Keratinocyte (primary cell): ENCODE results near the gene DACH1. TPM values are rescaled to one million over a fixed set of nuclear protein-coding genes. Genes with fewer than 3 reads are reported as not detected.

Experiments used
- DNase-seq: peaks from one replicate; pipeline ENCODE4 v3.0.0-alpha.2; 2011; ENCODE audit warnings: low read depth, missing footprints, low spot score
- FAIRE-seq: peaks from 2 replicates; lab custom pipeline; 2011; peaks lifted over from hg19 to GRCh38; lab: Jason Lieb, UNC
- H2AFZ ChIP-seq: 2 replicates; pipeline ENCODE4 v1.6.0; 2012; ENCODE audit warnings: low read length, control low read depth, inconsistent platforms; ENCODE audit not compliant: control insufficient read depth
- H3K27ac ChIP-seq: 2 replicates; pipeline ENCODE4 v1.5.1; 2011; ENCODE audit warnings: low read length; ENCODE audit not compliant: control insufficient read depth, insufficient read depth
- H3K27me3 ChIP-seq: 3 replicates; pipeline ENCODE4 v1.6.0; 2011; ENCODE audit warnings: low read length; ENCODE audit not compliant: control insufficient read depth, insufficient read depth; ENCODE audit errors: extremely low read depth
- H3K36me3 ChIP-seq, 2 experiments: 2 replicates in 1 of 2; 3 replicates in 1 of 2; pipeline ENCODE4 v1.5.1; 2011; ENCODE audit warnings: low read length in 2 of 2, mild to moderate bottlenecking in 1 of 2; ENCODE audit not compliant: control insufficient read depth in 2 of 2, insufficient read depth in 2 of 2; ENCODE audit errors: extremely low read depth in 1 of 2
- H3K4me1 ChIP-seq: 3 replicates; pipeline ENCODE4 v1.5.1; 2011; ENCODE audit warnings: low read length; ENCODE audit not compliant: control insufficient read depth, insufficient read depth; ENCODE audit errors: extremely low read depth
- H3K4me2 ChIP-seq: 3 replicates; pipeline ENCODE4 v1.6.0; 2011; ENCODE audit warnings: low read depth, low read length; ENCODE audit not compliant: control insufficient read depth, insufficient read depth; ENCODE audit errors: extremely low read depth
- H3K4me3 ChIP-seq, 3 experiments: fragments of 200-600 bp in 1 of 3; sonication (generic) in 1 of 3; 2 replicates in 2 of 3; 3 replicates in 1 of 3; pipeline ENCODE4 v1.5.1; 2011 to 2016; ENCODE audit warnings: low read length in 3 of 3, mild to moderate bottlenecking in 3 of 3, control low read depth in 2 of 3, inconsistent platforms in 1 of 3, low read depth in 1 of 3, mixed read lengths in 1 of 3, mixed run types in 1 of 3, moderate library complexity in 1 of 3; ENCODE audit not compliant: control insufficient read depth in 2 of 3, insufficient read depth in 2 of 3; ENCODE audit errors: extremely low read depth in 1 of 3
- H3K79me2 ChIP-seq: 2 replicates; pipeline ENCODE4 v1.6.0; 2012; ENCODE audit warnings: low read length; ENCODE audit not compliant: control insufficient read depth, insufficient read depth
- H3K9ac ChIP-seq: 3 replicates; pipeline ENCODE4 v1.6.0; 2011; ENCODE audit warnings: low read length; ENCODE audit not compliant: control insufficient read depth, insufficient read depth; ENCODE audit errors: extremely low read depth
- H3K9me1 ChIP-seq: 3 replicates; pipeline ENCODE4 v1.6.0; 2011; ENCODE audit warnings: low read length; ENCODE audit not compliant: control insufficient read depth, insufficient read depth; ENCODE audit errors: extremely low read depth
- H3K9me3 ChIP-seq: 2 replicates; pipeline ENCODE4 v1.5.1; 2012; ENCODE audit warnings: low read depth, low read length; ENCODE audit not compliant: control insufficient read depth
- H4K20me1 ChIP-seq: 3 replicates; pipeline ENCODE4 v1.6.0; 2011; ENCODE audit warnings: low read length; ENCODE audit not compliant: control insufficient read depth, insufficient read depth; ENCODE audit errors: extremely low read depth
- CTCF ChIP-seq, 3 experiments: IDR thresholded peaks in 1 of 3; conservative IDR thresholded peaks in 1 of 3; optimal IDR thresholded peaks in 1 of 3; 2 replicates in 2 of 3; 3 replicates in 1 of 3; pipeline versions ENCODE3 to v1.5.1; 2011; ENCODE audit warnings: low read length in 3 of 3, mild to moderate bottlenecking in 3 of 3, moderate library complexity in 2 of 3, control low read depth in 1 of 3, inconsistent platforms in 1 of 3; ENCODE audit not compliant: insufficient read depth in 2 of 3; ENCODE audit errors: extremely low read depth in 1 of 3
- EZH2 ChIP-seq: IDR thresholded peaks from one replicate; pipeline ENCODE4 v1.6.1; 2012; ENCODE audit warnings: inconsistent platforms, mild to moderate bottlenecking, low read length, moderate library complexity
- dilution Hi-C: fragments of 300-500 bp; cut with MboI; formaldehyde crosslinking; loops from one replicate; pipeline ENCODE4 v1.7.0; 2020; ENCODE audit warnings: low sequenced_read_pairs; ENCODE audit not compliant: extremely low pct_ligation_motif_present
- polyA plus RNA-seq, 5 experiments: library from polyadenylated mRNA; depleted of rRNA in 3 of 5; stranded (reverse) in 3 of 5; stranded (forward) in 1 of 5; unstranded in 1 of 5; fragments of >200 nt; gene quantifications; 1 replicate in 1 of 5; 2 replicates in 3 of 5; 3 replicates in 1 of 5; pipeline versions ENCODE4 v1.2.1 to v1.2.3, GENCODE V29; 2011 to 2012; ENCODE audit warnings: missing spikeins in 2 of 5, low read depth in 1 of 5, low replicate concordance in 1 of 5

The DACH1 gene
- polyA plus RNA-seq, 1 donor (not counting 4 experiments of a cell fraction or from before 2014, with no cell fraction given): not detected

- Histone ChIP-seq H3K27ac (no peak overlapping the region), H3K27me3 (no peaks in the 10 kb centered on the region), H4K20me1 (no peaks in the 10 kb centered on the region), H3K36me3 (no peaks in the 10 kb centered on the region), H3K9ac (no peak overlapping the region), H3K9me3 (no peaks in the 10 kb centered on the region), H3K9me1 (no peaks in the 10 kb centered on the region), H3K79me2 (no peaks in the 10 kb centered on the region), H3K4me2 (no peak overlapping the region), H3K4me1 (no peaks in the 10 kb centered on the region), H2AFZ (no peak overlapping the region), H3K4me3 (no peak overlapping the region)
- DNase-seq: no peak
- FAIRE-seq: no peak
- dilution Hi-C loops: no loop called here
- TF ChIP-seq CTCF (optimal IDR thresholded peaks at IDR 0.05 in 1 of 3, IDR thresholded peaks at IDR 0.05 in 1 of 3, conservative IDR thresholded peaks at IDR 0.05 in 1 of 3; ENCODE audit: extremely low read depth in 1 of 3, insufficient read depth in 2 of 3, low read length in 3 of 3): no peak
- TF ChIP-seq EZH2: no peak
These were observed 409.4 kb downstream of the DACH1 start for GRCh38 chr13:71457645-71458044.

- Histone ChIP-seq H3K79me2 (no peaks in the 10 kb centered on the region), H3K36me3 (no peaks in the 10 kb centered on the region), H3K27me3 (no peaks in the 10 kb centered on the region), H3K4me2 (no peak overlapping the region), H3K9me1 (no peaks in the 10 kb centered on the region), H3K4me3 (no peak overlapping the region), H2AFZ (no peak overlapping the region), H3K4me1 (no peaks in the 10 kb centered on the region), H3K27ac (no peak overlapping the region), H3K9ac (no peak overlapping the region), H3K9me3 (no peaks in the 10 kb centered on the region), H4K20me1 (no peaks in the 10 kb centered on the region)
- dilution Hi-C loops: no loop called here
- TF ChIP-seq EZH2 (no peak), CTCF (optimal IDR thresholded peaks at IDR 0.05 in 1 of 3, IDR thresholded peaks at IDR 0.05 in 1 of 3, conservative IDR thresholded peaks at IDR 0.05 in 1 of 3; ENCODE audit: extremely low read depth in 1 of 3, insufficient read depth in 2 of 3, low read length in 3 of 3) (no peak)
- FAIRE-seq (no peak), DNase-seq (no peak)
These were observed 410.9 kb downstream of the DACH1 start for GRCh38 chr13:71456136-71456535.
